SK-N-SH (cell line): ENCODE results near the gene CACNA1A. TPM values are rescaled to one million over a fixed set of nuclear protein-coding genes. Genes with fewer than 3 reads are reported as not detected.
A peak's percentile ranks its signal among the peaks of the same experiment; 100 is the strongest.

ENCODE experiments used
- CTCF ChIA-PET: fragments of 300-600, 350-600 bp; formaldehyde crosslinking; extraction: SDS; loops from one replicate; lab custom pipeline; 2021; lab: Yijun Ruan, JAX
- POLR2A ChIA-PET: fragments of 350-600 bp; sonication (Branson Sonifier 250); formaldehyde crosslinking; extraction: SDS; loops from one replicate; lab custom pipeline; 2020; ENCODE audit warnings: antibody characterized with exemption, inconsistent platforms; lab: Yijun Ruan, JAX
- DNase-seq: peaks from one replicate; pipeline ENCODE4 v3.0.0; 2012
- H2AFZ ChIP-seq: fragments of 200-600 bp; sonication (generic); 2 replicates; pipeline ENCODE4 v1.8.1; 2016; ENCODE audit warnings: antibody characterized with exemption, mild to moderate bottlenecking, low read depth
- H3F3A ChIP-seq: fragments of 200-600 bp; sonication (generic); replicated peaks from 2 replicates; pipeline ENCODE3; 2016; ENCODE audit warnings: antibody characterized with exemption, mild to moderate bottlenecking; ENCODE audit not compliant: insufficient read depth
- H3K27ac ChIP-seq, 2 experiments: fragments of 200-500 bp in 1 of 2; fragments of 200-600 bp in 1 of 2; sonication (Bioruptor generic) in 1 of 2; sonication (generic), shearing (Covaris generic) in 1 of 2; 2 replicates each; pipeline versions ENCODE4 v1.5.1 to v1.6.1; 2014 to 2016; ENCODE audit warnings: low read depth in 2 of 2, inconsistent platforms in 1 of 2, low read length in 1 of 2, mild to moderate bottlenecking in 1 of 2, mixed read lengths in 1 of 2
- H3K27me3 ChIP-seq: fragments of 200-600 bp; sonication (generic), shearing (Covaris generic); 2 replicates; pipeline ENCODE4 v1.6.1; 2016; ENCODE audit warnings: mixed run types; ENCODE audit not compliant: insufficient read depth
- H3K36me3 ChIP-seq, 2 experiments: fragments of 200-500 bp in 1 of 2; fragments of 200-600 bp in 1 of 2; sonication (Bioruptor generic) in 1 of 2; sonication (generic) in 1 of 2; replicated peaks in 1 of 2; 2 replicates each; pipeline versions ENCODE3 to v1.5.1; 2014 to 2016; ENCODE audit warnings: low read length in 1 of 2, mild to moderate bottlenecking in 1 of 2; ENCODE audit not compliant: insufficient read depth in 2 of 2, control insufficient read depth in 1 of 2
- H3K4me1 ChIP-seq, 2 experiments: fragments of 200-500 bp in 1 of 2; fragments of 200-600 bp in 1 of 2; sonication (Bioruptor generic) in 1 of 2; sonication (generic), shearing (Covaris generic) in 1 of 2; 2 replicates each; pipeline versions ENCODE4 v1.5.1 to v1.6.1; 2014 to 2016; ENCODE audit warnings: low read depth in 1 of 2, low read length in 1 of 2, mixed run types in 1 of 2; ENCODE audit not compliant: insufficient read depth in 2 of 2, control insufficient read depth in 1 of 2
- H3K4me2 ChIP-seq: fragments of 200-600 bp; sonication (generic), shearing (Covaris generic); 2 replicates; pipeline ENCODE4 v1.6.1; 2017; ENCODE audit warnings: mixed run types
- H3K4me3 ChIP-seq, 2 experiments: fragments of 200-500 bp in 1 of 2; fragments of 200-600 bp in 1 of 2; sonication (Bioruptor generic) in 1 of 2; sonication (generic), shearing (Covaris generic) in 1 of 2; 2 replicates each; pipeline versions ENCODE4 v1.5.1 to v1.8.1; 2014 to 2016; ENCODE audit warnings: low read depth in 2 of 2, inconsistent platforms in 1 of 2, low read length in 1 of 2, mild to moderate bottlenecking in 1 of 2, mixed read lengths in 1 of 2, moderate library complexity in 1 of 2
- H3K79me2 ChIP-seq: fragments of 200-600 bp; sonication (generic); 2 replicates; pipeline ENCODE4 v1.8.1; 2017; ENCODE audit warnings: mild to moderate bottlenecking; ENCODE audit not compliant: insufficient read depth
- H3K9ac ChIP-seq: fragments of 200-600 bp; sonication (generic); 2 replicates; pipeline ENCODE4 v1.6.1; 2017; ENCODE audit warnings: mixed run types
- H3K9me2 ChIP-seq: fragments of 200-600 bp; sonication (generic); 2 replicates; pipeline ENCODE4 v1.6.1; 2017; ENCODE audit warnings: mixed run types
- H3K9me3 ChIP-seq: fragments of 200-600 bp; sonication (generic); 2 replicates; pipeline ENCODE4 v1.6.1; 2017; ENCODE audit warnings: mixed run types, mild to moderate bottlenecking, moderate library complexity
- H4K20me1 ChIP-seq: fragments of 200-600 bp; sonication (generic); 2 replicates; pipeline ENCODE4 v1.6.1; 2017; ENCODE audit warnings: mild to moderate bottlenecking, mixed run types; ENCODE audit not compliant: insufficient read depth
- CHD2 ChIP-seq: fragments of 150-350 bp; IDR thresholded peaks from 2 replicates; pipeline ENCODE4 v1.6.1; 2018; ENCODE audit warnings: low read length; ENCODE audit not compliant: partially characterized antibody
- EZH2phosphoT487 ChIP-seq: fragments of 200-600 bp; sonication (generic); IDR thresholded peaks from 2 replicates; pipeline ENCODE4 v1.6.1; 2017; ENCODE audit warnings: low read depth, mixed run types, mild to moderate bottlenecking, antibody characterized with exemption, moderate library complexity, borderline replicate concordance
- FOSL2 ChIP-seq: IDR thresholded peaks from 2 replicates; pipeline ENCODE4 v1.4.0; 2012; ENCODE audit warnings: low read depth, mild to moderate bottlenecking, moderate library complexity, borderline replicate concordance
- GABPA ChIP-seq: IDR thresholded peaks from 2 replicates; pipeline ENCODE4 v1.4.0; 2012; ENCODE audit warnings: low read depth, mild to moderate bottlenecking
- JUND ChIP-seq: IDR thresholded peaks from 2 replicates; pipeline ENCODE4 v1.4.0; 2012
- NFIC ChIP-seq: IDR thresholded peaks from 2 replicates; pipeline ENCODE4 v1.4.0; 2012; ENCODE audit warnings: borderline replicate concordance
- RAD21 ChIP-seq: IDR thresholded peaks from 2 replicates; pipeline ENCODE4 v1.6.1; 2012; ENCODE audit warnings: mild to moderate bottlenecking, low read length
- SIN3A ChIP-seq: IDR thresholded peaks from 2 replicates; pipeline ENCODE4 v1.6.1; 2012; ENCODE audit warnings: low read depth, mild to moderate bottlenecking, low read length, moderate library complexity, borderline replicate concordance
- USF1 ChIP-seq: IDR thresholded peaks from 2 replicates; pipeline ENCODE4 v1.4.0; 2012; ENCODE audit warnings: low read depth, borderline replicate concordance
- WGBS: methylation state at CpG from one replicate; pipeline ENCODE4 v1.1.6; 2017; ENCODE audit warnings: low lambda C conversion rate; 5-methylcytosine and 5-hydroxymethylcytosine counted together
- polyA plus RNA-seq, 3 experiments: library from polyadenylated mRNA; depleted of rRNA; stranded (reverse); fragments of >200 nt; gene quantifications; 2 replicates each; pipeline ENCODE4 v1.2.3, GENCODE V29; 2012
- TF ChIP-seq, protein P1 (sequence below): IDR thresholded peaks from 2 replicates; pipeline ENCODE4 v1.4.0; 2012; ENCODE audit warnings: low read depth
- TF ChIP-seq, protein P2 (sequence below): fragments of 200-600 bp; sonication (generic); IDR thresholded peaks from 2 replicates; pipeline ENCODE4 v1.6.1; 2017; ENCODE audit warnings: antibody characterized with exemption, mild to moderate bottlenecking, moderate library complexity

CACNA1A gene
- polyA plus RNA-seq, 1 of the 3 experiments (the other 2 are of a cell fraction), result 1.3 TPM

GRCh38 chr19:13162724-13163608 is 343.3 kb downstream of the CACNA1A start (continued):
- peak; percentile 54 for TF ChIP-seq USF1

DNA sequence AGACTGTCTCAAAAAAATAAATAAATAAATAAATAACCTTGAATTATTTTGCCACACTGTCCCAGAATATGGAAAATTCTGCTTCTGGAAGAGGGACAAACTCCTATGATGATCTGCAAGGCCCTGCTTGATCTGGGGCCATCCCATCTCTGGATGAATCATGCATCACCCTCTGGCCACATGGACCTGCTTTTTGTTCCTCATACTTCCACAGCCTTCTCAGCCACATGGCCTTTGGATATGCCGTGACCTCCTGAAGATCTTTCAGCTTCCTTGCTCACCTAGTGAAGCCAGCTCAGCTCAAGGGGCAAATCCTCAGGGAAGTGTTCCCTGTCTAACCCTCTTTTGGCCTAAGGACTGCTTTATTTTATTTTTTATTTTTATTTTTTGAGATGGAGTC is 345.7 kb downstream of the CACNA1A start:
- peak overlapping the region in 1 of 2 experiments; percentile 45; a peak in 2 of 4 replicates for H3K27ac ChIP-seq
- H3K4me2 ChIP-seq, result no peak overlapping the region
- H3K4me1 ChIP-seq, result peaks cover 23 to 32% of the 10 kb centered on the region in 2 experiments; a peak in 3 of 4 replicates
- H3K4me3 ChIP-seq, result no peak overlapping the region
- H3F3A ChIP-seq, result peaks cover 54% of the 10 kb centered on the region
- no peaks in the 10 kb centered on the region for H3K9me2 ChIP-seq
- no peaks in the 10 kb centered on the region for H3K36me3 ChIP-seq
- H3K79me2 ChIP-seq, result peaks cover 11% of the 10 kb centered on the region; the same call in 1 of the 2 replicates
- no peak overlapping the region for H3K9ac ChIP-seq
- TF ChIP-seq USF1 (peak; percentile 31; the same call in 1 of the 2 replicates), GABPA (no peak), EZH2phosphoT487 (no peak), FOSL2 (peak; percentile 37; the same call in 1 of the 2 replicates)
- TF ChIP-seq, protein P1, sequence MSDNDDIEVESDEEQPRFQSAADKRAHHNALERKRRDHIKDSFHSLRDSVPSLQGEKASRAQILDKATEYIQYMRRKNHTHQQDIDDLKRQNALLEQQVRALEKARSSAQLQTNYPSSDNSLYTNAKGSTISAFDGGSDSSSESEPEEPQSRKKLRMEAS, result peak; percentile 90
- H4K20me1 ChIP-seq, result no peaks in the 10 kb centered on the region
- H2AFZ ChIP-seq, result no peak overlapping the region
- WGBS, result 73% methylated on average over 1 of the region's 1 CpG
- H3K9me3 ChIP-seq, result no peaks in the 10 kb centered on the region
- no peaks in the 10 kb centered on the region for H3K27me3 ChIP-seq
- POLR2A ChIA-PET, result interaction anchor here (2.1 to 5.2 kb wide), 2 partner anchors 8 to 10 kb away, joined by 6 to 73 read pairs; partner anchors contain the start of genes IER2 and STX10
- CTCF ChIA-PET, result interaction anchor here (1.0 to 1.7 kb wide), 2 partner anchors 102 to 195 kb away, joined by 3 to 4 read pairs; no protein-coding TSS in a partner anchor
- no peak for DNase-seq

- ChIA-PET POLR2A (no interaction called here), CTCF (no interaction called here)
- no peaks in the 10 kb centered on the region for H3K9me3 ChIP-seq
- no peaks in the 10 kb centered on the region for H3K27me3 ChIP-seq
- no peak overlapping the region for H3K4me2 ChIP-seq
- peaks cover 15 to 34% of the 10 kb centered on the region in 2 experiments; a peak in 3 of 4 replicates for H3K4me1 ChIP-seq
- no peak overlapping the region for H2AFZ ChIP-seq
- H4K20me1 ChIP-seq, result peaks cover 7% of the 10 kb centered on the region
- H3K79me2 ChIP-seq, result peaks cover 19% of the 10 kb centered on the region
- no peaks in the 10 kb centered on the region for H3K9me2 ChIP-seq
- H3K9ac ChIP-seq, result no peak overlapping the region
- no peak for DNase-seq
- H3K4me3 ChIP-seq, result no peak overlapping the region
- TF ChIP-seq, protein P2, sequence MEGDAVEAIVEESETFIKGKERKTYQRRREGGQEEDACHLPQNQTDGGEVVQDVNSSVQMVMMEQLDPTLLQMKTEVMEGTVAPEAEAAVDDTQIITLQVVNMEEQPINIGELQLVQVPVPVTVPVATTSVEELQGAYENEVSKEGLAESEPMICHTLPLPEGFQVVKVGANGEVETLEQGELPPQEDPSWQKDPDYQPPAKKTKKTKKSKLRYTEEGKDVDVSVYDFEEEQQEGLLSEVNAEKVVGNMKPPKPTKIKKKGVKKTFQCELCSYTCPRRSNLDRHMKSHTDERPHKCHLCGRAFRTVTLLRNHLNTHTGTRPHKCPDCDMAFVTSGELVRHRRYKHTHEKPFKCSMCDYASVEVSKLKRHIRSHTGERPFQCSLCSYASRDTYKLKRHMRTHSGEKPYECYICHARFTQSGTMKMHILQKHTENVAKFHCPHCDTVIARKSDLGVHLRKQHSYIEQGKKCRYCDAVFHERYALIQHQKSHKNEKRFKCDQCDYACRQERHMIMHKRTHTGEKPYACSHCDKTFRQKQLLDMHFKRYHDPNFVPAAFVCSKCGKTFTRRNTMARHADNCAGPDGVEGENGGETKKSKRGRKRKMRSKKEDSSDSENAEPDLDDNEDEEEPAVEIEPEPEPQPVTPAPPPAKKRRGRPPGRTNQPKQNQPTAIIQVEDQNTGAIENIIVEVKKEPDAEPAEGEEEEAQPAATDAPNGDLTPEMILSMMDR, result no peak
- TF ChIP-seq CHD2, result no peak
- TF ChIP-seq SIN3A, result no peak
- no peak for TF ChIP-seq USF1
- no peak for TF ChIP-seq JUND
- TF ChIP-seq GABPA, result no peak
- TF ChIP-seq NFIC, result no peak
- no peak for TF ChIP-seq RAD21
- peaks cover 0 to 3% of the 10 kb centered on the region in 2 experiments for H3K36me3 ChIP-seq
- peaks cover 57% of the 10 kb centered on the region for H3F3A ChIP-seq
- H3K27ac ChIP-seq, result no peak overlapping the region
- 96% methylated on average over 3 of the region's 3 CpGs for WGBS
Observed at GRCh38 chr19:13159713-13160112, 346.6 kb downstream of the CACNA1A start.
